Activated naive CD4-positive, alpha-beta T cell treated with Interleukin-2 at 50 U/mL for 16 hours (primary cell): Measurements from ENCODE around the gene TENT4B.

Experiments
- DNase-seq: peaks from one replicate; pipeline ENCODE4 v3.0.0-alpha.2; 2020

Gene TENT4B

GRCh38 chr16:50198802-50199403, 45.8 kb downstream of the TENT4B start:
- DNase-seq = no peak

- DNase-seq = no peak
Measured at GRCh38 chr16:50201787-50202186, 48.7 kb downstream of the TENT4B start.

GRCh38 chr16:50202926-50203624, 50.0 kb downstream of the TENT4B start:
- DNase-seq = no peak

- no peak for DNase-seq
Measured at GRCh38 chr16:50203681-50204080, 50.6 kb downstream of the TENT4B start.

- DNase-seq = no peak
Measured at GRCh38 chr16:50204453-50205108, 51.5 kb downstream of the TENT4B start.

- DNase-seq = no peak
Measured at GRCh38 chr16:50207652-50208051, 54.5 kb downstream of the TENT4B start.

- DNase-seq = no peak
Measured at GRCh38 chr16:50208460-50208931, 55.4 kb downstream of the TENT4B start.

- DNase-seq = no peak
Measured at GRCh38 chr16:50209546-50210265, 56.6 kb downstream of the TENT4B start.

GRCh38 chr16:50210266-50211038, 57.3 kb downstream of the TENT4B start:
- DNase-seq = peak; percentile 59

GRCh38 chr16:50213939-50214519, 60.9 kb downstream of the TENT4B start:
- no peak for DNase-seq

GRCh38 chr16:50215680-50216079, 62.6 kb downstream of the TENT4B start:
- DNase-seq = no peak

GRCh38 chr16:50216231-50216630, 63.1 kb downstream of the TENT4B start:
- no peak for DNase-seq

GRCh38 chr16:50219402-50219975, 66.4 kb downstream of the TENT4B start:
- DNase-seq = no peak

- DNase-seq = no peak
Measured at GRCh38 chr16:50224286-50224685, 71.2 kb downstream of the TENT4B start.

- DNase-seq = no peak
Measured at GRCh38 chr16:50227120-50227519, 74.0 kb downstream of the TENT4B start.

- DNase-seq = no peak
Measured at GRCh38 chr16:50227665-50228064, 74.6 kb downstream of the TENT4B start.

- DNase-seq = no peak
Measured at GRCh38 chr16:50228364-50228868, 75.3 kb downstream of the TENT4B start.

- no peak for DNase-seq
Measured at GRCh38 chr16:50229149-50229726, 76.1 kb downstream of the TENT4B start.

- DNase-seq = no peak
Measured at GRCh38 chr16:50234771-50235556, 81.9 kb downstream of the TENT4B start.

GRCh38 chr16:50235581-50235980, 82.5 kb downstream of the TENT4B start:
- DNase-seq = no peak
